Gastroesophageal sphincter (tissue), 3 donors: ENCODE results near the gene SLC2A6.

Experiments used
- CTCF ChIP-seq, 4 experiments: fragments of 200-600 bp in 2 of 4; fragments of 450-650 bp in 2 of 4; sonication (generic) in 1 of 4; IDR thresholded peaks; one replicate each; pipeline ENCODE4 v1.5.1; 2017 to 2019; ENCODE audit warnings: antibody characterized with exemption in 4 of 4, mild to moderate bottlenecking in 2 of 4, moderate library complexity in 2 of 4
- POLR2AphosphoS5 ChIP-seq: sonication (generic); formaldehyde crosslinking; IDR thresholded peaks from one replicate; pipeline ENCODE4 v1.6.1; 2017; ENCODE audit warnings: antibody characterized with exemption

- no peak for TF ChIP-seq CTCF (IDR thresholded peaks at IDR 0.05)
- no peak for TF ChIP-seq POLR2AphosphoS5
Observed at GRCh38 chr9:133505901-133506652, 27.2 kb upstream of the SLC2A6 start.
